GM18526 (cell line): ENCODE data around the gene RASSF4.

ENCODE experiments used
- POLR2A ChIP-seq: IDR thresholded peaks from 3 replicates; pipeline ENCODE4 v1.6.1; 2011; ENCODE audit not compliant: insufficient read length; ENCODE audit errors: extremely low read depth

RASSF4 gene

GRCh38 chr10:44962870-44963738 lies 3.5 kb downstream of the RASSF4 start:
- TF ChIP-seq POLR2A, result no peak

GRCh38 chr10:44963772-44964633 lies 4.4 kb downstream of the RASSF4 start:
- TF ChIP-seq POLR2A, result no peak

- TF ChIP-seq POLR2A, result no peak
These were observed 5.5 kb downstream of the RASSF4 start for GRCh38 chr10:44965104-44965503.

DNA sequence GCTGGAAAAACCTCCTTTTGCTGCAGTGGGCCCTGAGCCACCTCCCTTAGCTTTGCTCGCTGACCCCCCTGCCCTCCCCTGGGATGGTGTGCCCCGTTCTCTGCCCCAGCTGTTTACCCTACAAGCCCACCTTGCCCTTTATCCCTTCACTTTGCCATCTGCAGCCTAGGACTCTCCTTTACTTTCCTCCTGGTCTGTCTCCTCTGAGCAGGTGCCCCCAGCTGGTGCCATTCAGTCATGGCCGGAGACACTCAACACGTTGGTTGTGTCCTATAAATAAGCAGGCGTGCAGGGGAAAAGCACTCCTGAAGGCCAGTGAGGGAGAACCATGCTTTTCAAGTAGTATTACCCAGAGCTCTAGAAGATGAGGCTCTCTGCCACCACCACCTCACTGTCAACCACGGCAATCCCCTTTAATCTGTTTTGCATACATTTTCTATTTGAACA lies 6.1 kb downstream of the RASSF4 start:
- TF ChIP-seq POLR2A, result no peak

- TF ChIP-seq POLR2A, result no peak
These were observed 6.7 kb downstream of the RASSF4 start for GRCh38 chr10:44966129-44966815.

- TF ChIP-seq POLR2A, result no peak
These were observed 7.4 kb downstream of the RASSF4 start for GRCh38 chr10:44966816-44967509.

GRCh38 chr10:44967616-44968015 lies 8.0 kb downstream of the RASSF4 start:
- TF ChIP-seq POLR2A, result no peak

DNA sequence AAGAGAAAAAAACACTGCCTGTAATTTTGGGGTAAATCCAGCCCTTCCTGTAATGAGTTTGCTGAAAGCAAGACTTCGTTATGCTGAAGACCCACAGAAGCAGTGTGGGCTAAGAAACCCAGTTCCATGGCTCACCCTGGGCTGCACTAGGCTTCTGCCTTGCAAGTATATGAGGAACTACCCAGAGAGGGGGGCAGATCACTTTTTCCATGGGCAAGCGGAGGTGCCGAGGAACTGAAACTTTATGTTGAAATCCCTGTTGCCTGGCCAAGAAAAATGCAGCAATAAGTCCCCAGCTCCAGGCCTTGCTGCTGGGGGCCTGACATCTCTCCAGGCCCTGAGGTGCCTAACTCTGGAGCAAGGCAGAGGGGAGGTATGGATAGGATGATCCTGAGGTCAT lies 8.5 kb downstream of the RASSF4 start:
- no peak for TF ChIP-seq POLR2A

- TF ChIP-seq POLR2A, result no peak
These were observed 9.1 kb downstream of the RASSF4 start for GRCh38 chr10:44968500-44969400.

GRCh38 chr10:44969854-44970253 lies 10.3 kb downstream of the RASSF4 start:
- TF ChIP-seq POLR2A, result no peak

DNA sequence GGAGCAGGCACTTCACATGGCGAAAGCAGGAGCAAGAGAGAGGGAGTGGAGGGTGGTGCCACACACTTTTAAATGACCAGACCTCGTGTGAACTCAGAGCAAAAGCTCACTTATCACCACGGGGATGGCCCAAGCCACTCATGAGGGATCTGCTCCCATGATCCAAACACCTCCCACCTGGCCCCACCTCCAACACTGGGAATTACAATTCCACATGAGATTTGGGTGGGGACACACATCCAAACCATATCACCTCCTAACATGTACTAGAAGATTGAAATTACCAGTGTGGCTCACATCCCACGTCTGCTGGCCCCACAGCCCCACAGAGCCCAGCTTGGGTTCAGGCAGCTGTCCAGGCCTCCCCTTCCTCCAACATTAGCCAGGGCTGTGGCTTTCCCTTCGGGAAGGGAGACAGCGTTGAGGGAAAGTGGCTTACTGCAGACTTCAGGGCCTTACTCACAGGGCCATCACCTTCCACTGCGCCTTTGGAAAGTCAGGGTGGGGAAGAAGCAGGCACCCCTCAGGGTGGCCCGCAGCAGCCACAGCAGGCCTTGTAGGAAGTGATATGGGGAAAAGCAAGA lies 11.3 kb downstream of the RASSF4 start:
- no peak for TF ChIP-seq POLR2A

GRCh38 chr10:44971434-44971833 lies 11.8 kb downstream of the RASSF4 start:
- TF ChIP-seq POLR2A, result no peak

DNA sequence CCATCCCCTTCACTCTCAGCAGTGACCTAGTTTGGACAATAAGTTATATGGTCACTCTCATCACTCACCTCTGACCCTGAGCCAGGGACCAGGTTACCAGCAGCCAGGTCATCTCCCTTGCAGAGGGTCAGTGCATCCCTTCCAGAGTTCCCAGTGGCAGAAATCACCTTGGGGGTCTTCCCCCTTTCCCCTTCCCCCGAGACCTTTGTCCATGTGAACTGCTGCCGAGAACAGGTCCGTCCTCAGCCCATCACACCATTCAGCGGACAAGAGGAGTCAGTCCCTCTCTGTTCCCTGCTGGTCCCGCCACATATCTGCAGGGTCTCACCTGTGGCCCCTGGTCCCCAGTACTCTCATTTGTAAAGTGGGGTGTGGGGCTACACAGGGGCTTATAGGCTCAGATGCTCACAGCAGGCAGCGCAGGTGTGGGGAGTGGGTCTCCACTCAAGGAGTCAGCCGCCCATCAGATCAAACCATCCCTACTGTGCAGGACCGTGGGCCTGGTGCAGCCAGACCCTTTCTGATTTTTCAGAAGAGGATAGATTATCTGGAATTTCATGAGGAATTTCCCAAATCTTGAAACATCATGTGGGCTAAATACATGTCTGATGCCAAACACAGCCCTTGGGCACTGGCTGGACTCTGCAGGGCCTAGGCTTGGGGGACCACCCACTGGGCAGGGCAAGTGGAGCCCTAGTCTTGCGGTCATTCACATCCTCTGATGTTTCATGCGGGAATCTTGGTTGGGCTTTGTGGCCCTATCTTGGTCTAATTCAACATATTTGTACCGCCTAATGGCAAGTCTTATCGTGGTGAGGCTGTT lies 12.5 kb downstream of the RASSF4 start:
- TF ChIP-seq POLR2A, result no peak
